Upper lobe of right lung (tissue), 1 donor: ENCODE measurements around the gene PAOX. TPM values are rescaled to one million over a fixed set of nuclear protein-coding genes. Genes with fewer than 3 reads are reported as not detected.

ENCODE experiments used
- ATAC-seq: fragments of 200-7000 bp; cut with Tn5 transposase; one replicate; pipeline ENCODE4 v1.9.1; 2020; ENCODE audit warnings: mild to moderate bottlenecking, moderate library complexity
- DNase-seq: peaks from one replicate; pipeline ENCODE4 v3.0.0-alpha.2; 2020
- H3K27ac ChIP-seq: fragments of 200-600 bp; one replicate; pipeline ENCODE4 v1.8.0; 2022
- H3K27me3 ChIP-seq: fragments of 200-600 bp; one replicate; pipeline ENCODE4 v1.8.0; 2022; ENCODE audit warnings: mild to moderate bottlenecking
- H3K36me3 ChIP-seq: fragments of 200-600 bp; one replicate; pipeline ENCODE4 v1.8.0; 2022
- H3K4me1 ChIP-seq: fragments of 200-600 bp; one replicate; pipeline ENCODE4 v1.8.0; 2022
- H3K4me3 ChIP-seq: fragments of 200-600 bp; one replicate; pipeline ENCODE4 v1.8.0; 2022; ENCODE audit warnings: mild to moderate bottlenecking
- H3K9me3 ChIP-seq: fragments of 200-600 bp; one replicate; pipeline ENCODE4 v1.8.0; 2022
- CTCF ChIP-seq: fragments of 200-600 bp; IDR thresholded peaks from one replicate; pipeline ENCODE4 v1.8.0; 2022; ENCODE audit warnings: antibody characterized with exemption
- intact Hi-C: fragments of 100-400 bp; cut with DNase I; formaldehyde crosslinking; loops from one replicate; pipeline ENCODE4 v1.11.0; 2022
- microRNA-seq: library from miRNA; unstranded; fragments of <30 nt; microRNA quantifications from one replicate; pipeline ENCODE4 v1.2.0, GENCODE V29; 2020; ENCODE audit warnings: borderline microRNAs expressed
- total RNA-seq: library from RNA; stranded (reverse); fragmentation: NEBNext Ultra II Directional; extraction: Animal tissue kit (Norgen Biotek cat#: 25700); gene quantifications from one replicate; pipeline ENCODE4 v1.2.1, GENCODE V29; 2021
- donor health status: DM: no; HTN: yes; CAD: no; lungs with severe emphysema.

Gene PAOX
- total RNA-seq, 1 donor from 2014 or later = 6.0 TPM

GRCh38 chr10:133438711-133439273 lies 59.7 kb downstream of the PAOX start:
- intact Hi-C loops = no loop called here
- DNase-seq (no peak), ATAC-seq (peak; percentile 38)
- no peaks in the 10 kb centered on the region for H3K9me3 ChIP-seq
- no peak overlapping the region for H3K4me3 ChIP-seq
- H3K27ac ChIP-seq = no peak overlapping the region
- no peak for TF ChIP-seq CTCF
- H3K4me1 ChIP-seq = no peaks in the 10 kb centered on the region
- H3K36me3 ChIP-seq = no peaks in the 10 kb centered on the region
- H3K27me3 ChIP-seq = no peaks in the 10 kb centered on the region

DNA sequence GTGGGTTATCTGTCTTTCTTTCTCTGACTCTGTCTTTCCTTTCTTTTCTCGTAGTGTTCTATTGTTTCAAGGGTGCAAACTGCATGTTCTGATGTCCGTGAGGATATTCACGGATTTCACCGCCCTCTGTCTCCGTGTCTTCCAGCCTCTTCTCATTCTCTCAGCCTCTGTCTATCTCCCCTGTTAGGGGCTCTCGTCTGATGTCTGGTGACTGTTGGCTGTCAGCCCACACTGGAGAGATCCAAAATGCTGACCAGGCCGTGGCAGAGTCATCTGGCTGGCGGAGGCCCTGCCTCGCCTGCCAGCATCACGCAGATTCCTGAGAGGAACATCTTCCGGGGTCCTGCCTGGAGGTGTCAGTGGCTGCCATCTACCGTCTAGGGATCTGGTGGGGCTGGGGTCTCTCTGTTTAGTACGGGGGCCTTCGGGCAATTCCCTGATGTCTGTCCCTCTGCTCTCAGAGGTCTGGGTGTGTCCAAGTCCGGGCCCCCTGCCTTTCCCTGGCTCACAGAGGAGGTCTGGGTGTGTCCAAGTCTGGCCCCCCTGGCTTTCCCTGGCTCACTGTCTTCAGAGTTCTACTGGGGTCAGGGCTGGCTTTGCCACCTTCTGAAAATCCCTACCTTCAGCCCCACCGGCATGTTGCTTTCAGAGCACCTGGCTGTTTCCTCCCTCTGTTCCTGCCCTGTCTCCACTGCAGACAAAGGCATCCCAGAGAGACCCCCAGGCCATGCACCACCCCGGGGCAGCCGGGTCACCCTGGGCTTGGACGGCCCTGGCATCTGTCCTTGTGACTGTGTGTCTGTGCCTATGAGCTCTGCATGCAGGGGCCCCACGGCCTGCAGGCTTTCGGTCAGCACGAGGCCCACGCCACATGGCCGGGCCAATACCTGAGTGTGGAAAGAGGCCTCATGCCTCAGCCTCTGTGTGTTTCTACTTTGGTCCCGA lies 60.7 kb downstream of the PAOX start:
- peak; percentile 49 for DNase-seq
- intact Hi-C loops = no loop called here

GRCh38 chr10:133440633-133441285 lies 61.7 kb downstream of the PAOX start:
- no peak overlapping the region for H3K27ac ChIP-seq
- no peak overlapping the region for H3K4me3 ChIP-seq
- DNase-seq (peak; percentile 43), ATAC-seq (no peak)
- intact Hi-C loops = no loop called here
- H3K36me3 ChIP-seq = no peaks in the 10 kb centered on the region
- no peaks in the 10 kb centered on the region for H3K9me3 ChIP-seq
- H3K4me1 ChIP-seq = no peaks in the 10 kb centered on the region
- H3K27me3 ChIP-seq = no peaks in the 10 kb centered on the region
- TF ChIP-seq CTCF = no peak

More for the DNA sequence above, 60.7 kb downstream of the PAOX start:
- Histone ChIP-seq H3K9me3 (no peaks in the 10 kb centered on the region), H3K4me3 (no peak overlapping the region), H3K27ac (no peak overlapping the region), H3K4me1 (no peaks in the 10 kb centered on the region), H3K36me3 (no peaks in the 10 kb centered on the region), H3K27me3 (no peaks in the 10 kb centered on the region)
- no peak for ATAC-seq
- no peak for TF ChIP-seq CTCF

Small RNA genes lying within 50 kb of the gene (microRNA-seq; reads per million reads assigned to microRNA genes)
- gene MIR3944 = 0.50 reads per million

Other genes starting within 250 kb of the PAOX start
- gene KNDC1, start 219.0 kb upstream of the PAOX start, total RNA-seq = 14.3 TPM
- not detected for gene UTF1, start 149.0 kb upstream of the PAOX start, total RNA-seq
- 3.4 TPM for gene VENTX, start 141.4 kb upstream of the PAOX start, total RNA-seq
- gene ADAM8, start 102.4 kb upstream of the PAOX start, total RNA-seq = 20.3 TPM
- gene TUBGCP2, start 70.4 kb upstream of the PAOX start, total RNA-seq = 44.6 TPM
- 42.8 TPM for gene ZNF511, start 70.3 kb upstream of the PAOX start, total RNA-seq
- gene CALY, start 42.4 kb upstream of the PAOX start, total RNA-seq = not detected
- gene PRAP1, start 31.9 kb upstream of the PAOX start, total RNA-seq = not detected
- gene FUOM, start 21.2 kb upstream of the PAOX start, total RNA-seq = 21.2 TPM
- 55.8 TPM for gene ECHS1, start 5.9 kb upstream of the PAOX start, total RNA-seq
- 33.0 TPM for gene MTG1, start 14.9 kb downstream of the PAOX start, total RNA-seq
- gene SPRN, start 45.4 kb downstream of the PAOX start, total RNA-seq = not detected
- gene SCART1, start 74.7 kb downstream of the PAOX start, total RNA-seq = 2.6 TPM
- gene CYP2E1, start 148.1 kb downstream of the PAOX start, total RNA-seq = 2.1 TPM
- 0.87 TPM for gene SYCE1, start 186.3 kb downstream of the PAOX start, total RNA-seq
- gene FRG2B, start 247.5 kb downstream of the PAOX start, total RNA-seq = not detected